Right ventricle myocardium inferior (tissue), 1 donor: ENCODE measurements around the gene PDE2A. TPM values are rescaled to one million over a fixed set of nuclear protein-coding genes. Genes with fewer than 3 reads are reported as not detected.
A peak's percentile ranks its signal among the peaks of the same experiment; 100 is the strongest.

Experiments
- ATAC-seq: fragments of 200-7000 bp; cut with Tn5 transposase; one replicate; pipeline ENCODE4 v1.9.1; 2020; ENCODE audit warnings: mild to moderate bottlenecking, moderate library complexity
- DNase-seq: peaks from one replicate; pipeline ENCODE4 v3.0.0; 2021; ENCODE audit errors: missing footprints
- intact Hi-C: fragments of 100-400 bp; cut with DNase I; formaldehyde crosslinking; loops from one replicate; pipeline ENCODE4 v1.11.0; 2022
- total RNA-seq: library from RNA; stranded (reverse); fragmentation: NEBNext Ultra II Directional; extraction: Animal tissue kit (Norgen Biotek cat#: 25700); gene quantifications from one replicate; pipeline ENCODE4 v1.2.1, GENCODE V29; 2021
- donor health status: DM: no; HTN: yes; CAD: no; lungs with severe emphysema.

The PDE2A gene
- total RNA-seq, 1 donor from 2014 or later = 41.2 TPM

DNA sequence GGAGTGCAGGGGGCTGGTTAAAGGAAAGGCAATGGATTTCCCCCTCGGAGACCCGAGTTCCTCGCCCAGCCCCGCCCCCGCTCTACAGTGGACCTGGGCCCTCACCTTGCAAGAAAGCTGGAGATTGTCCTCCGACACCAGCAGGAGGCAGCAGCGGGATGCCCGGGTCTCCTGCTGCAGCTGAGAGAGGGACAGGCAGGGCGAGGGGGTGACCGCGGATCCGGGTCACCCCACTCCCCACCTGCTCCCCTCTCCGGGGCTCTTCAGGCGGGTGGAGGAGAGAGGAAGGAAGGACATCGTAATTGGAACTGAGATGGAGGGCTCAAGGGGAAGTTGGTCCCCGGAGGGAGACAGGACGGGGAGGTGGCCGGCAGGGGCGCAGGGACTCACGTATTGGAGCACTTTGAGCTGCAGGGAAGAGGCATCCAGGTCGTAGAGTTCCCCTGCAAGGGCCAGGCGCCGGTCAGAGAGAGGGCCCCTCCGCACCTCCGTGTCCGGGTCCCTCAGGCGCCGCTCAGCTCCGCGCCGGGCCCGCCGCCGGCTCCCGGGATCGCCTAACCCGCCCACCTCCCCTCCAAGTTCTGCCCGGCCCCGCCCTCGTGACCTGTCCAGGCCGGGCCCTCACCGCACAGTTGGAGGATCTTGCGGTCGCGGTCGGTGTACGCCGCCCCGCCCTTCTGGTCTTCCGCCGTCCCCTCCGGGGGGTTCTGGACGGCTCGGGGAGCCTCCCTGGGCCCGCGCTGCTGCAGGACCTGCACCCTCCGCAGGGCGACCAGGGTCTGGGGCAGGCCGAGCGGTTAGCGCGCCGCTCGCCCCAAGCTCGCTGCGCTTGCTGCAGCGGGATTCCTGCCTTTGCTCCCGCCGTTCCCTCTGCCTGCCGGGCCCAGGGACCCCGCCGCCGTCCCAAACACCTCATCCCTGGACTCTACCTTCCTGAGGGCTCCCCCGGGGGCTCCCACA, 84.1 kb downstream of the PDE2A start:
- intact Hi-C loops = no loop called here
- DNase-seq = peak; percentile 59

DNA sequence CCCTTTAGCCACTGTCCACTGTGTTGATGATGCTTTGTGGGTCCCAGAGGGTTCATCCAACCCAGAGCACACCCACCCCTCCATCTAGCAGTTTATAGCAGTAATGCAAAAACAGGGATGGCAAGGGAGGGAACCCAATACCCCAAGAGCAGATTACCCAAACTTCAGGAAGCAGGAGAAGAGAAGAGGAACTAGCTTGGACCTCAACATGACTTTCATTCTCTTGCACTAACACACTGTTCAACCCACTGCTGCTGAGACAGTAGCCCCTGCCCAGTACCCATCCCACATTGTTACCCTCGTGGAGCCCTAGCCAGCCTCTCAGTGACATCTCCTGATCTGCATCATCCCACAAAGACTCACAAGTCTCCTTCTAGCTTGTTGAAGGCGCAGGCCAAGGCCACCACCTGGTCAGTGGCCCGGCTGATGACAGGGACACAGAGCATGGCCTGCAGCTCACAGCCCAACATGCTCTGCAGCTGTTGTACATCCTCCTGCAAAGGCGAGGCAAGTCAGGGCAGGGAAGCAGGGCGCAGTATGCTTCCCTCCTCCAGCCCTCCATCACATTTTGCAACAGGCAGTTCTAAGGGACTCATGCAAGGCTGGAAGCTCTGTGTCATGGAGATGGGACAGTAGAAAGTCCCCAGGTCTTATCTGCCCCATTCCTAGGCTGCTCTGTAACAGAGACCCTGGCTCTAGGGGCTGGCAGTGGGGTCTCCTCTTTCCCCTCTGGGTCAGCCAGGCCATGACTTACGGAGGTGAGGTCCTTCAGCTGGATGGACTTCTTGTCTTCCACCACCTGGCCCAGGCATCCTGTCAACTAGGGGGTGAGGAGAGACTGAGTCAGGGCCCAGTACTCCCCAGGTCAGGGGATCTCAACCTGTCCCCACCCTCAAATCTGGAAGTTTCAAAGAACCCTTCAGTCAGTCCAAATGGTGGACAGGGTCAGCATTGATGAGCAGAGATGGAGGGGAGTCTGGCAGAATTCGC, 85.5 kb downstream of the PDE2A start:
- DNase-seq = peak; percentile 62
- no peak for ATAC-seq
- intact Hi-C loops = no loop called here

More for the DNA sequence above, 84.1 kb downstream of the PDE2A start:
- ATAC-seq = peak; percentile 8

DNA sequence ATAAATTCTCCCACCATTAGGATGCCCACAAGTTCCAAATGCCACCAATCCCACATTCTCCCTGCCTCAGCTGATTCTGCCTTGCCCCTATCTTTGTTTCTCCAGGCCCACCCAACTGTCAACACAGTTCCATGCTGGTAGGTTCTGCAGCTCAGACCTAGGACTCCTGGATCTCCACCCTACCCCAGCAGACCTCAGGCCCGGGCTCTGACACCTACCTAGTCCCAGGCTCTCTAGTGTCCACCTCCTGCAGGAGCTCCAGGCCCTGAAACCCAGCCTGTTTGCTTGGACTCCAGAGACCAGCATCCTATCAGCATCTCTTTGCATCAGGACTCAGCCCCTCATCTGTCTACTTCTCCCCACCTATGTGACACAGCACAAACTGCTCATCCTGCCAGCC, 86.5 kb downstream of the PDE2A start:
- DNase-seq = peak; percentile 16
- intact Hi-C loops = loop anchor here (2.0 kb wide), 1 partner anchor 97 kb away; no protein-coding TSS in a partner anchor
- ATAC-seq = no peak

DNA sequence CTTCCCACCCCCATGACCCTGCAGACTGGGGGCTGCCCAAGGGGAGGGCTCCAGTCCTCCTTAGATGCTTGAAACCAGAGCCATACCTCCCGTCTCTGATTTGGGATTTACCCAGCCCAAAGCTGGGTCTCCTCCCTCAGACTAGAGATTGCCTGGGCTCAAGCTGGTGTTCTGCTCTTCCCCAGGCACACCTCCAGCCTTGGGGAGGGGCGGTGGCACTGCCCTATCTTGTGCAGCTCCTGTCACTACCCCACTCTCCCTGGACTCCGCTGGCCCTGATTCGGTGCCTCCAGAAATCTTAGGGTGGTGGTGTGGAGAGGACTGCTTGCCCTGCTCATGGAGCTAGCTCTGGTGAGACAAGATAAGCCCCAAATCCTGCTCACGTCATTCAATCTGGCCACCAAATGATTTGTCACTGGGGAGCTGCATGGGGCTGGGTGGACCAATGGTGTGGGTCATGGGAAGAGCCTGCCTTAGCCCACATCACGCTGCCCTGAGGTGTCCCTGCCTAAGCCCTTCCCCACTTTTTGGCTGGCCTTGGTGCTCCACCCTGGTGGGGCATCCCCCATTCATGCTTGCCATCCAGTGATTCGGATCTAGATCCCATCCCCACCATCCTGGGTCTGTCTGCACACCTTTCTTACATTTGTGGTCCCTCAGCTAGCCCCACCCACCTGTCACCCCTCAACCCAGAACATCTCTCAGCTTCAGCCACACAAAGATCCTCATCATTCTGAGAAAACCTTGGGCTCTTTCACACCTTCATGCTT, 87.7 kb downstream of the PDE2A start:
- ATAC-seq = no peak
- intact Hi-C loops = loop anchor here (2.0 kb wide), 1 partner anchor 98 kb away; no protein-coding TSS in a partner anchor
- peak; percentile 20 for DNase-seq

DNA sequence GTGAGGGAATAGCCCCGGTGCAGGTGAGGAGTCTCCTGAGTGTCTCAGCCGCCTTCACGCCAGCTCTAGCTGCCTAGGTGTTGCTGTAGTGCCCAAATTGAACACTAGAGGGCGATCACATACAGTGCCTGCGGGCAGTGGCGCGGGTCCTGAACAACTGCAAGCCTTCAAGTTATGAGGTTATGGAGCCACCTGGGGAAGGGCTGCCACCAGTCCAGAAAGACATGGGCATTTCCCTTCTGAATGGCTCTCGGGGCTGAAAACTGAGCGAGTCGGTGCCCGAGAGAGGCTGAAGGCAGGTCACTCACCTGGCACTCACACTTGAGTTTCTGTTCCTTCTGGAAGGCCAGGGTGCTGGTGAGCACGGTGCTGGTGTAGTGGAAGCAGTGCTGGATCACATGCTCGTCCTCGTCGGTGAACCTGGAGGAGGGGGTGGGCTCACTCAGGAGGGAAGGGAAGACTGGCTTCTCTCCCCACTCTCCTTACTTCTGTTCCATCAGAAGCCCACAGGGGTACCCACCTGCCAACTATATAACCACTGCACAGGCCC, 88.4 kb downstream of the PDE2A start:
- DNase-seq (peak; percentile 86), ATAC-seq (peak; percentile 69)
- intact Hi-C loops = loop anchor here (1.0 to 2.0 kb wide), 2 partner anchors 57 to 99 kb away; no protein-coding TSS in a partner anchor

DNA sequence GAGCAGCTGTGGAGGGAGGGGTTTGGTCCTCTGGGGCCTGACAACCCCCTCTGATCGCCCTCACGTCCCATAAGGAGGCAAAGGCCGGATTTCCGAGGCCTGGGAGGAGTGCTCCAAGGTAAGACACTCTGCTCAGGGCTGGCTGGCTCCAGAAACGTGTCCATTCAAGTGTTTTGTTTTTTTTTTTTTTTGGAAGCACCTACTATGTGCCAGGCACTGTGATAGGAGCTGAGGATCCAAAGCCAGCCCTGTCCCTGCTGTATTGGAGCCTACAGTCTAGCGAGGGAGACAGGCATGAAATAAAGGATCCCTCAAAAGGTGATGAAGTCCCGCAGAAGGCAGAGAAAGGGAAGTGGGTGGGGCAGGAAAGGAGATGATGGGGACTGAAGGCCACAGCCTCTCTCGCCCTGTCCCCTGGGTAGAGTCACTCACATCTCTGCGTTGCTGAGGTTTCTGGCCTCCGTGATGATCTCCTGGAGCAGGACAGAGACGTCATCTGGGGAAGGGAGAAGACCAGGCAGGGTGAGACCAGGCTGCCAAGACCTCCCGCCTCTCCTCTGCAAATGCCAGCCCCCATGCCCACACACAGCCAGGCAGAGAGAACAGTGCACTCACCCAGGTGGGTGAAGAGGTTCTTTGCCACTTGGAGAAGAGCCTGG, 89.2 kb downstream of the PDE2A start:
- peak; percentile 18 for DNase-seq
- no peak for ATAC-seq
- intact Hi-C loops = loop anchor here (1.0 kb wide), 1 partner anchor 58 kb away; no protein-coding TSS in a partner anchor

DNA sequence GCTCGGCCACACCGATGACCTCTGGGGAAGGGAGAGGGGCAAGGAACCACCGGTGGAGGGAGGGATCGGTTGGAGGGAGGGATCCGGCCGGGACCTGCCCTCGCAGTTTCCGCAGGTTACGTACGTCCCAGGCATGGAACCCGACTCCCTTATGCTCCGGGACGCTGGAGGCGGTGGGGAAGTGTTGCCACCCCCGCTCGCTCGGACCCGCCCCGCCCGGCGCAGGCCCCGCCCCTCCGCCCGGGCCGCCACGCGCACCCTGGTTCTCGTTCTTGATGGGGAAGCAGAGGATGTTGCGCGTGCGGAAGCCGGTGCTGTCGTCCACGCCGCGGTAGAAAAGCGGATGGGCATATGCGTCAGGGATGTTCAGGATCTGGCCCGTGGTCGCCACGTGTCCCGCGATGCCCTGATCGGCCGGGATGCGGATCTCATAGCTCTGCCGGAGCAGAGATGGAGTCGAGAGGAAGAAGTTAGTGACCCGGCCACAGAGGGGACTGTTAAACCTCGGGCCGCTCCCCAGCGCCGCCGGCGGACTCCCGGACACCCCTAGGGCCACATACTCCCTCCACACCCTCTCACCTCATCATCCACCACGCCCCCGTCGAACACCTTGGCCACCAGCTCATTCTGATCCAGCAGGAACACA, 89.8 kb downstream of the PDE2A start:
- peak; percentile 24 for ATAC-seq
- intact Hi-C loops = no loop called here
- peak; percentile 90 for DNase-seq

DNA sequence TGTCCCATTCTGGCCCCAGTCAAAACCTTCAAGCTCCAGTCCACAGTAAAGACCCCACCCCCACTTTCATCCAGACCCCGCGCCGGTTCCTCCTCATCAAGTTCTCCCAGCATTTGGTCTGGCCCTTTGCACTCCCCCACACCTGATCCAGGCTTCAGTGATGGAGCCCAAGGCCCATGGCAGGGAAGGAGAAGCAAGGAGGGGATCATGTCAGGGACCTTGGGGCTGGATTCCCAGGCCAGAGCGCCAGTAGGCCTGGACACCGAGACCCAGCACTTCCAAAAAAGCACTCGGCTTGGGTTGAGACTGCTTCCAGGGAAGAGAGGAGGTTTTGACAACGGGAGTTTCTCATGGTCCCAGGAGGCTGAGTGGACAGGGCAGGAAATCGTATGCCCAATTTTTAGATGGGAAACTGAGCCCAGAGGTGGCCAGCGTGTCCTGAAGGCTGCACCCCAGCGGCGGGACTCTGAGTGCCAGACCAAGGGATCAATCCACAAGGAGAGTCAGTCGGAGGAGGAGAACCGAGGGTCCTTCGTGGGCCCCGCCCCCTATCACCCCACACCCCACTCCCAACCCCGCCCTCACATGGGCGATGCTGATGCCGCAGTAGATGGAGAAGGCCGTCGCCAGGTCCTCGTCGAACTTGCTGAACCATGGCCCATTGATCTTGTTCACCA, 90.5 kb downstream of the PDE2A start:
- peak; percentile 53 for DNase-seq
- ATAC-seq = no peak
- intact Hi-C loops = no loop called here

DNA sequence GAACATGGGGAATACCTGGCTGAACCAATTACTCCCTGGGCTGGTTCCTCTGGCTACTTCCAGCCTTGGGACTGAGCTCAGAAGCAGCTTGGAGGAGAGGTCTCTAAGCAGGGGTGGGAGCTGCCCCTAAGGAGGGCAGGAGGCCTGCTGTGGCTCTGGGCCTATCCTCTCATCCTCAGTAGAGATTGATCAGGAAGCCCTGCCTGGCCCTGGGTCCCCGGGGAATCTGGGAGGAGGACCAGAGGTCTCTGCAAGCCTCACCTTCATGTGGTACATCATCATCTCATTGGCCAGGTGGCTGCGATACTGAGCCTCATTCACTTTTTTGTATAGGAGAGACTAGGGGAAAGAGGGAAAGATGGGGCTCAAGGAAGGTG, 91.1 kb downstream of the PDE2A start:
- peak; percentile 53 for DNase-seq
- no peak for ATAC-seq
- intact Hi-C loops = no loop called here

DNA sequence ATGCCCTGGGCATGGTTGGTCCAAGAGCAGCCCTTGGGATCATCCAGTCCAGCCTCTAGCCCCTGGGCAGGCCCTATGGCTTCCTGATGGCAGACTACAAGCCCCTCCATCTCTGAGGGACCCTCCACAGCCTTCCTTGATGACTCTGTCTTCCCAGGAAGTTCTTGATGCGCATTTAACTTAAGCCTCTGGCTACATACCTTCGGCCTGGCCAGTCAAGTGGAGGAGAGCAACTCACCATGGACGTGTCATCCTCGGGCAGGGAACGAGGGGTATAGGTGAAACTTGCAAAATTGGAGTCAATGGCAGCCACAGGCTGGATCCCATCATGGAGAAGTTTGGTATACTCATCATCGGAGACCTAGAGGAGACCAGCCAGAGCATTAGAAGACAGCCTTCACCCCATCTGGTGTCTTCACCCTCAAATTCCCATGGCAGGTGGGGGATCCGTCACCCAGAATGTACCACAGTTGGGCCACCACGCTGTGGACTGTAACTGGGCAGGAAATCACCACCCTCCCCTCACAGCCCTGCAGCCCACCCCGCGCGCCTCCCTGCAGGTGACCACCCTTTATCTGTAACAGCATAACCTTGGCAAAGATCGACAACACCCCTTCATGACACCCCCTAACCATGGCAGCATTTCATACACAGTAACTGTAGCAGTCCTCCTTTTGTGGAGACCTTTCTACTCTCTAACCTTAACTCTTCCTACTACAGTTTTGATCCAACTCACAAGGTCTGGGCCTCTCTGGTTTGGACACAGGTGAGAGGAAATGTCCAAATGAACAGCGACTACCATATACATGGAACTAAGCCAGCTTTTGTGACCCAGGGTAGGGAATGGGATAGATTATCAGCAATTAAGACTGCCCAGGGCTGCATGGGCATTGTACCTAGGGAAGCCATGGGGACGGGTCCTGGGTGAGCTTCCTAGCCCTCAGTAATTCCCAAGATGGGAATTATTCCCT, 91.7 kb downstream of the PDE2A start:
- intact Hi-C loops = no loop called here
- no peak for ATAC-seq
- peak; percentile 37 for DNase-seq

DNA sequence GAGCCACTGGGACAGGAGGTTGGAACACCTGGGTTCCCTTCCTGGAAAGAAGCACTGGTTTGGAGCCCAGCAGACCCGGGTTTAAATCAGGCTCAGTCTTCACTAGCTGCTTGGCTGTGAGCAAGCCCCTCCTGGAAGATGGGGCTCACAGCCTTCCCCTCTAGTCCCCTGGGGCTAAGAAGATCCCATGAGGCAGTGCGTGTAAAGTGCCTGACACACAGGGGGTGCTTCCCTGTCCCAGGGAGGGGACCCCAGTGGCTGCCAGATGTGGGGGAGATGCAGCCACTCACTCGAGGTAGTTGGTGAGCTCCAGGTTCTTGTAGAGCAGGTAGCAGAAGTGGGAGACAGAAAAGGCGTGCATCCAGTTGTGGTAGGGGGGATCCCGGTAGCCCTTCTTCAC, 93.2 kb downstream of the PDE2A start:
- intact Hi-C loops = no loop called here
- peak; percentile 22 for DNase-seq
- ATAC-seq = no peak

DNA sequence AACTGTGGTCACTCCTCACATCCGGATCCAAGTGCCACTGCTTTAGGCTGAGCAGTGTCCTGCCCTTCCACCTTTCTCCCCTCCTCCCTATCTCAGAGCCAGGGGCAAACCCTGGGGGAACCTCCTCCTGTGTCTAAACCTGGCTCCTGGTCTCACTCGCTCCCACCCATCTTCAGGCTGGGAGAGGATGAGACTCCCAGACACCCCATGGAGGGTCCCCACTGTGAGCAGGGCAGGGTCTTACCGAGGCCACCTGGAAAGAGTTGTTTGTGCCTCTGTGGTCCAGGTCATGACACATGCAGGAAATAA, 93.6 kb downstream of the PDE2A start:
- DNase-seq = peak; percentile 4
- intact Hi-C loops = no loop called here
- no peak for ATAC-seq

DNA sequence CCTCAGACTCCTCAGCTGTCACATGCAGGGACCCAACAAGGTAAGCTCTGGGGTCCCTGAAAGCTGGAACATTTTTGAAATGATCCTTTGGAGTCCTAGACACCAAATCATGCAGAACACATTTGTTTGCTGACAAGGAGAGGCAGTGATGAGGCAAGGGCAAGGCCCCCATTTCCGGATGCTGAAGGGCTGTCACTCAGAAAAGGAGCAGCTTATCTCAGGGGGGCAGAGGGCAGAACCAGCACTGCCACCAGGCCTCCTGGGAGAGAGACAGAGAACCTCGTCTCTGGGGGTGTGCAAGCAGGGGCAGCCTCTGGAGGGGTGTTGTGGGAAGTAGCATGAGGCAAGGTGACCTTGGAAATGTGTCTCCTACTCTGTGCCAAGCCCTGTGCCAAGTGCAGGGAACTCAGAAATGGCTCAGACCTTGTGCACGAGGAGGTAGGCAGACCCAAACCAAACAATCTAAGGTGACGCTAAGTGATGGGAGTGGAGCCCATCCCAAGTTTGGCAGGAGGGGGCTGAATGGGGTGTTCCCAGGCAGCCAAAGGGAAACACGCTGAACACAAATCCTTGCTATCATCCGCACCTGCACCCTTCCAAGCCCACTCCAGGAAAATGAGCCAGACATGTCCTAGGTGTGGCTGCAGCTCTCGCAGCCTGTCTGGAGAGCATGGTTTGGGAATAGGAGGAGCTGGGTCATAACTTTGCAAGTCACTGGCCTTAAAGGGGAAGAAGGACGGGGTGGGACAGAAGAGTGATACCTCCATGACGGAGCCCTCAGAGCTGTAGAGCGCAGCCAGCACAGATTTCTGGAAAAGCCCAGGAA, 94.2 kb downstream of the PDE2A start:
- ATAC-seq = no peak
- peak; percentile 23 for DNase-seq
- intact Hi-C loops = no loop called here

DNA sequence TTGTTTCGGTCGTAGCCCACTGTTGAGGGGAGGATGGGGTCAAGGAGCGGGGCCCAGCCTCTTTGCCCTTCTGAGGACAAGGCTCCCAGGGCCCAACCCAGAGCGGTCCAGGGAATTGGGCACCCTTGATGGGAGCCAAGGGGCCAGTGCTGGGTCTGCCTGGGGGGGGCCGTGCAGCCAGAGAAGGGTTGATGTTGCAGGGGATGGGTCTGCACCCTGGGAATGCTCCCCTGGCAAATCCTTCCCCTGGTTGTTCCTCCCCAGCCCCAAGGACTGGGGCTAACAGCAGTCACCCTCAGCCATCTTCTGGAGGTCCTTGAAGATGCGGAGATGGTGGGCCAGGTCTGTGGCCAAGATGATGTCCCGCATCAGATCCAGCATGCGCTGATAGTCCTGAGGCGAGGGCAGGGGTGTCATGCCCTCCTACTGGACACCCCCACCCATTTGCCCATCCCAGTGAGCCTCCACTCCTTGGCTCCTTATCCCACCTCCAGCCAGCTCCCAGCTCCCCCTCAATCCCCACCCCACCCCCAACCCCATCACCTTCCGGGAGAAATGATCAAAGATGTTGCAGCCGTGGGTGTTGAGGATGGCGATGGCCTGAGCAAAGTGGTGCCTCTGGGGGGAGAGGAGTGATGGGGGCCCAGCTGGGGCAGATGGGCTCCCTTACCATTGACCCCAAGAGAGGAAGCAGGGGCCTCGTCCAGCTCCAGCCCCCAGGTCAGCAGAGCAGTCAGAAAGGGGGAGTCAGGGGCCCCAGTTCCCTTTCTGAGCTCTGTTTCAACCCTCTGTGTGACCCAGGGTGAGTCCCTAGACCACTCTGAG, 95.0 kb downstream of the PDE2A start:
- no peak for ATAC-seq
- peak; percentile 49 for DNase-seq

More for the DNA sequence above, 95.0 kb downstream of the PDE2A start:
- intact Hi-C loops = no loop called here
